ENCODE results near the gene FAM180B. TPM values are rescaled to one million over a fixed set of nuclear protein-coding genes. Genes with fewer than 3 reads are reported as not detected.

FAM180B gene
- polyA plus RNA-seq, 4 donors: 0.11 to 4.0 (median 0.37) TPM

Other genes with a start within 250 kb of the FAM180B start
- under 1 TPM in 3 of 4 donors, not detected in 1; 0.03 to 0.14 (median 0.07) TPM for gene MYBPC3, start 234.0 kb upstream of the FAM180B start, polyA plus RNA-seq (ENCODE audit: insufficient read length in 4 of 4)
- 1 to 10 TPM; 3.4 to 7.8 (median 4.4) TPM for gene SPI1, start 208.1 kb upstream of the FAM180B start, polyA plus RNA-seq (ENCODE audit: insufficient read length in 4 of 4)
- gene SLC39A13, start 178.1 kb upstream of the FAM180B start, polyA plus RNA-seq (ENCODE audit: insufficient read length in 4 of 4): 10 to 100 TPM; 42.6 to 72.0 (median 45.5) TPM
- 100 to 1,000 TPM; 108 to 161 (median 148) TPM for gene PSMC3, start 160.2 kb upstream of the FAM180B start, polyA plus RNA-seq (ENCODE audit: insufficient read length in 4 of 4)
- under 1 TPM in 2 of 4 donors, not detected in 2; 0.17 to 0.26 TPM for gene RAPSN, start 137.5 kb upstream of the FAM180B start, polyA plus RNA-seq (ENCODE audit: insufficient read length in 4 of 4)
- gene CELF1, start 33.5 kb upstream of the FAM180B start, polyA plus RNA-seq (ENCODE audit: insufficient read length in 4 of 4): 100 to 1,000 TPM in 2 of 4 donors, 10 to 100 TPM in 2; 76.5 to 122 (median 106) TPM
- gene PTPMT1, start 21.1 kb upstream of the FAM180B start, polyA plus RNA-seq (ENCODE audit: insufficient read length in 4 of 4): 10 to 100 TPM; 36.7 to 57.6 (median 51.7) TPM
- 10 to 100 TPM; 21.2 to 26.5 (median 25.0) TPM for gene KBTBD4, start 7.7 kb upstream of the FAM180B start, polyA plus RNA-seq (ENCODE audit: insufficient read length in 4 of 4)
- gene NDUFS3, start 7.6 kb upstream of the FAM180B start, polyA plus RNA-seq (ENCODE audit: insufficient read length in 4 of 4): 100 to 1,000 TPM in 3 of 4 donors, 10 to 100 TPM in 1; 80.5 to 151 (median 147) TPM
- gene C1QTNF4, start 7.7 kb downstream of the FAM180B start, polyA plus RNA-seq (ENCODE audit: insufficient read length in 4 of 4): 10 to 100 TPM in 2 of 4 donors, 1 to 10 TPM in 2; 6.1 to 12.8 (median 9.5) TPM
- 100 to 1,000 TPM in 3 of 4 donors, 10 to 100 TPM in 1; 50.1 to 123 (median 110) TPM for gene MTCH2, start 55.9 kb downstream of the FAM180B start, polyA plus RNA-seq (ENCODE audit: insufficient read length in 4 of 4)
- gene AGBL2, start 128.7 kb downstream of the FAM180B start, polyA plus RNA-seq (ENCODE audit: insufficient read length in 4 of 4): 10 to 100 TPM in 1 of 4 donors, 1 to 10 TPM in 3; 4.5 to 14.1 (median 8.6) TPM
- gene FNBP4, start 180.7 kb downstream of the FAM180B start, polyA plus RNA-seq (ENCODE audit: insufficient read length in 4 of 4): 100 to 1,000 TPM; 102 to 181 (median 131) TPM

Data from left renal pelvis (tissue), 4 donors.